WTC11 (cell line): ENCODE results near the gene GK2.

Experiments
- ATF2 ChIP-seq: sonication (generic); formaldehyde crosslinking; IDR thresholded peaks from 2 replicates; pipeline ENCODE4 v1.8.1; 2022; ENCODE audit warnings: low read depth, missing genetic modification reagents, borderline replicate concordance
- CTCF ChIP-seq: fragments of 200-600 bp; IDR thresholded peaks from 2 replicates; pipeline ENCODE4 v1.8.0; 2022; ENCODE audit warnings: antibody characterized with exemption
- E2F1 ChIP-seq: sonication (generic); formaldehyde crosslinking; IDR thresholded peaks from 2 replicates; pipeline ENCODE4 v1.8.0; 2022; ENCODE audit warnings: mild to moderate bottlenecking, missing genetic modification reagents
- FOXJ3 ChIP-seq: sonication (generic); formaldehyde crosslinking; IDR thresholded peaks from 2 replicates; pipeline ENCODE4 v1.9.0; 2021; ENCODE audit warnings: missing genetic modification reagents, mild to moderate bottlenecking, borderline replicate concordance
- MAX ChIP-seq: sonication (generic); formaldehyde crosslinking; IDR thresholded peaks from 2 replicates; pipeline ENCODE4 v1.8.0; 2022; ENCODE audit warnings: mild to moderate bottlenecking, missing genetic modification reagents
- NFYB ChIP-seq: sonication (generic); formaldehyde crosslinking; conservative IDR thresholded peaks from 2 replicates; pipeline ENCODE4 v1.8.0; 2022; ENCODE audit warnings: low read depth, missing genetic modification reagents
- NR2C2 ChIP-seq: sonication (generic); formaldehyde crosslinking; IDR thresholded peaks from 2 replicates; pipeline ENCODE4 v1.8.0; 2022; ENCODE audit warnings: mild to moderate bottlenecking, missing genetic modification reagents
- PRDM15 ChIP-seq: sonication (generic); formaldehyde crosslinking; IDR thresholded peaks from 2 replicates; pipeline ENCODE4 v1.8.0; 2022; ENCODE audit warnings: missing genetic modification reagents
- SP1 ChIP-seq: sonication (generic); formaldehyde crosslinking; conservative IDR thresholded peaks from 2 replicates; pipeline ENCODE4 v1.8.1; 2022; ENCODE audit warnings: missing genetic modification reagents
- TP53 ChIP-seq: sonication (generic); formaldehyde crosslinking; IDR thresholded peaks from 2 replicates; pipeline ENCODE4 v1.8.1; 2023; ENCODE audit warnings: mild to moderate bottlenecking, missing genetic modification reagents
- USF2 ChIP-seq: sonication (generic); formaldehyde crosslinking; IDR thresholded peaks from 2 replicates; pipeline ENCODE4 v1.8.1; 2023; ENCODE audit warnings: mild to moderate bottlenecking, missing genetic modification reagents, moderate library complexity
- ZBTB21 ChIP-seq: sonication (generic); formaldehyde crosslinking; IDR thresholded peaks from 2 replicates; pipeline ENCODE4 v1.8.1; 2023; ENCODE audit warnings: mild to moderate bottlenecking, missing genetic modification reagents, borderline replicate concordance
- ZNF281 ChIP-seq: sonication (generic); formaldehyde crosslinking; IDR thresholded peaks from 2 replicates; pipeline ENCODE4 v1.8.0; 2023; ENCODE audit warnings: mild to moderate bottlenecking, missing genetic modification reagents

GRCh38 chr4:79402332-79402851 is 5.6 kb downstream of the GK2 start:
- no peak for TF ChIP-seq CTCF
- no peak for TF ChIP-seq ATF2 (CRISPR knock-in tag)
- TF ChIP-seq PRDM15 (CRISPR knock-in tag), result no peak
- TF ChIP-seq SP1, result no peak
- no peak for TF ChIP-seq USF2 (CRISPR knock-in tag)
- TF ChIP-seq NR2C2 (CRISPR knock-in tag), result no peak
- no peak for TF ChIP-seq ZNF281 (CRISPR knock-in tag)
- no peak for TF ChIP-seq ZBTB21 (CRISPR knock-in tag)
- no peak for TF ChIP-seq E2F1
- no peak for TF ChIP-seq TP53 (CRISPR knock-in tag)
- no peak for TF ChIP-seq NFYB (CRISPR knock-in tag)
- no peak for TF ChIP-seq MAX (CRISPR knock-in tag)
- no peak for TF ChIP-seq FOXJ3 (CRISPR knock-in tag)
